GM12865 (cell line): ENCODE measurements around the gene ARHGAP6.
A peak's percentile ranks its signal among the peaks of the same experiment; 100 is the strongest.

ENCODE experiments used
- DNase-seq: peaks from one replicate; pipeline ENCODE4 v3.0.0; 2010; ENCODE audit warnings: low read depth
- H3K4me3 ChIP-seq: 2 replicates; pipeline ENCODE4 v1.5.1; 2011; ENCODE audit warnings: mild to moderate bottlenecking, low read depth, low read length, control low read depth
- CTCF ChIP-seq: IDR thresholded peaks from 2 replicates; pipeline ENCODE4 v1.5.1; 2011; ENCODE audit warnings: low read length, control low read depth, low read depth, inconsistent platforms; ENCODE audit not compliant: insufficient read depth; ENCODE audit errors: missing control alignments

ARHGAP6 gene

DNA sequence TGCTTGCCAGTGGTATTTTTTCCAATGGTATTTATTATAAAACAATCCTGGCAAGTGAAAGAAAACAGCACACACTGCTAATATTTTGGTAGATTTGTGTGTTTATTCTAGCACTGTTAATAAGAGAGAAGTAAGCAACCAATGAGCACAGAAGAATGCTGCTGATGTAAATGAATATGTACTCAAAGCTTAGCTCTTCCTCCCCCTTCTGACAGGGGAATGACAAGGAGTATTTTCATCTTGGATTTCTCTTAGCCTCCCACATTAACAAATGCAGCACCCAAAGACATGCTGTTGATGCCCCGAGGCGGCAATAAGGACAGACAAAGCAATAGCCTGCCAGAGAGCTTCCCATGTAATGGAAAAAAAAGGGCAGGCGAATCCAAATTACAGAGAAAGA lies 18.6 kb downstream of the ARHGAP6 start:
- no peak for DNase-seq
- H3K4me3 ChIP-seq: no peak overlapping the region
- no peak for TF ChIP-seq CTCF

GRCh38 chrX:11641349-11642065 lies 24.2 kb downstream of the ARHGAP6 start:
- no peak overlapping the region for H3K4me3 ChIP-seq
- TF ChIP-seq CTCF: no peak
- DNase-seq: no peak

DNA sequence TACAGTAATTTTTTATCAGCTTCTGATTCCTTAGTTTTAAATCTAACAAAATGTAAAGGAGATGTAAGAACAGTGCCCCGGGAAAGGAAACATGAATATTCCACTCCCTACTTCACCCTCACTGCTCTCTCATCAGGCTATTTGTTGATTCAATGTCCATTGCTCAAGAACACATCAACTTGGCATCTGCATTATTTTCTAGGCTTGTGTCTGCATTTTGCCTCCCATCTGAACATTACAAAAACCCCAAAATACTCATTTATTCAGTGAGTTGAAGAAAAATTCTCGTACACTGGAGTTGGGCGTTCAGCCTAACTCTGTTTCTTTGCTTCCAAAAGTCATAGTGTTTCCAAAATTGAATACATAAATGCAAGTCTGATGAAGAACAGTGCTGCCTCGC lies 25.6 kb downstream of the ARHGAP6 start:
- H3K4me3 ChIP-seq: no peak overlapping the region
- no peak for TF ChIP-seq CTCF

DNA sequence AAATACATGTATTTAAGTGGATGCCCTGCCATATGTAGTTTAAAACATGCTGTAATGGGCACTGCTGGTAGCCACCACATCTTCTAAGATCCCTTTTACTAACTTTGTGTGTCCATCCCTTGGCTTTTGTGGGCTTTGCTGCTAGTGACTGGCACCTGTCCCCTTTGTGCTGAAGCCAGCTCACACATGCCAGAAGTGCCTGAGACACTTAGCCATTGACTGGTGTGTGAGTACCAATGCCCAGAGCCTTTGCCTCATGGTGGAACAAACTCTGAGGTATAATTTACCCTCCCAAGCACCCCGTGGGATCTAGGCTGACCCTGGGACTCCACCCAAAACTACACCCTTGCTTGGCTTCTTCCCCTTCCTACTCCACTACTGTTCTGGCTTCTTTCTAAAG lies 33.0 kb downstream of the ARHGAP6 start:
- TF ChIP-seq CTCF: no peak
- H3K4me3 ChIP-seq: no peak overlapping the region
- no peak for DNase-seq

More for the DNA sequence above, 25.6 kb downstream of the ARHGAP6 start:
- DNase-seq: no peak

DNA sequence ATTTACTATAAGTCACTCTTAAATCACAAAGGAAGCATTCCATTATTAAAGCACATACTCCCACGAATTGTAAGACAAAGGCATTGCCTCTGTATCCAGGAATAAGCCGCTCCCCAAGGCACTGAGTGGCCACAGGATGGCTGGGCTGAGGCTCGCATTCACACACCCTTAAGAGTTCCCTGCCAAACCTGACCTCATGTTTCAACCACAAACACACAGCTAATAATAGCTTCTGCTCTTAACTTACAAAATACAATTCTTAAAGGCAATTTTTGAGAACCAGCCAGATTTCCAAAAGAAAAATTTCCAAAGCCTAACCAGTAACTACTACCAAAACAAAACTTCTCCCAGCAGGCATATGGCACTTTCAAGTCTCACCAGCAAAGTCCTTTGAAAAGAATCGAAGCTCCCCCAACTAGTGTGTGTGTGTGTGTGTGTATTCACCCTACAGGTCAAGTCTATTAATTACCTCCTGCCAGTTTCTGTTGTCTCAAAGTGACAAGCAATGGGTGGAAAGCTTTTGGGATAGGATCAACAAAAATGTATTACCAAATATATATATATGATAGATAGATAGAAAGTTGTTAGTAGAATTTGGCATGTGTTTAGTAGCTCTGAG lies 36.0 kb downstream of the ARHGAP6 start:
- peak; percentile 72 for DNase-seq
- H3K4me3 ChIP-seq: peak overlapping the region; percentile 1
- TF ChIP-seq CTCF: no peak

- no peak for TF ChIP-seq CTCF
- H3K4me3 ChIP-seq: peak overlapping the region; percentile 13; the same call in 1 of the 2 replicates
- DNase-seq: peak; percentile 57
These were observed 37.3 kb downstream of the ARHGAP6 start for GRCh38 chrX:11628399-11628798.
